Measurements from ENCODE around the gene FBXL16.

FBXL16 gene

GRCh38 chr16:724188-725040 lies 18.8 kb upstream of the FBXL16 start:
- no peak for DNase-seq (ENCODE audit: low spot score)

GRCh38 chr16:723695-724094 lies 18.1 kb upstream of the FBXL16 start:
- DNase-seq (ENCODE audit: low spot score) = no peak
- FAIRE-seq = no peak

More at GRCh38 chr16:724188-725040, 18.8 kb upstream of the FBXL16 start:
- FAIRE-seq = no peak

- FAIRE-seq (no peak), DNase-seq (ENCODE audit: low spot score) (no peak)
Measured at GRCh38 chr16:722835-723633, 17.4 kb upstream of the FBXL16 start.

- no peak for FAIRE-seq
- DNase-seq (ENCODE audit: low spot score) = no peak
Measured at GRCh38 chr16:721765-722540, 16.4 kb upstream of the FBXL16 start.

- peak; percentile 57 for DNase-seq (ENCODE audit: low spot score)
- no peak for FAIRE-seq
Measured at GRCh38 chr16:720990-721764, 15.6 kb upstream of the FBXL16 start, which contains the start of gene ANTKMT. ANTKMT (plus strand) TSS chr16:721146; CDS start chr16:721275, 129 bp downstream.

GRCh38 chr16:720447-720989 lies 14.9 kb upstream of the FBXL16 start:
- DNase-seq (ENCODE audit: low spot score) (peak; percentile 76), FAIRE-seq (peak; percentile 50)

- DNase-seq (ENCODE audit: low spot score) = peak; percentile 41
- no peak for FAIRE-seq
Measured at GRCh38 chr16:719815-720446, 14.3 kb upstream of the FBXL16 start.

GRCh38 chr16:718922-719321 lies 13.3 kb upstream of the FBXL16 start:
- FAIRE-seq (no peak), DNase-seq (ENCODE audit: low spot score) (no peak)

- FAIRE-seq (no peak), DNase-seq (ENCODE audit: low spot score) (no peak)
Measured at GRCh38 chr16:718389-718788, 12.8 kb upstream of the FBXL16 start.

GRCh38 chr16:717450-718245 lies 12.0 kb upstream of the FBXL16 start:
- FAIRE-seq = no peak
- DNase-seq (ENCODE audit: low spot score) = no peak

- FAIRE-seq = no peak
Measured at GRCh38 chr16:716768-717325, 11.2 kb upstream of the FBXL16 start.

GRCh38 chr16:716200-716568 lies 10.6 kb upstream of the FBXL16 start:
- DNase-seq (ENCODE audit: low spot score) = peak; percentile 69
- FAIRE-seq = no peak

More at GRCh38 chr16:716768-717325, 11.2 kb upstream of the FBXL16 start:
- DNase-seq (ENCODE audit: low spot score) = no peak

- FAIRE-seq (no peak), DNase-seq (ENCODE audit: low spot score) (no peak)
Measured at GRCh38 chr16:715477-716199, 10.0 kb upstream of the FBXL16 start.

- peak; percentile 71 for DNase-seq (ENCODE audit: low spot score)
- no peak for FAIRE-seq
Measured at GRCh38 chr16:714558-715476, 9.2 kb upstream of the FBXL16 start, which contains the start of gene METRN. METRN (plus strand) TSS chr16:715118; CDS start chr16:715290, 172 bp downstream.

- FAIRE-seq (no peak), DNase-seq (ENCODE audit: low spot score) (peak; percentile 46)
Measured at GRCh38 chr16:714079-714478, 8.5 kb upstream of the FBXL16 start.

- FAIRE-seq = peak; percentile 96
- peak; percentile 98 for DNase-seq (ENCODE audit: low spot score)
Measured at GRCh38 chr16:712740-713250, 7.2 kb upstream of the FBXL16 start.
